K562 (cell line): ENCODE data around the gene KHDC1. TPM values are rescaled to one million over a fixed set of nuclear protein-coding genes. Genes with fewer than 3 reads are reported as not detected.

Source experiments
- ATAC-seq: fragments of 200-7000 bp; cut with Tn5 transposase; 3 replicates; pipeline ENCODE4 v1.9.1; 2020; ENCODE audit warnings: moderate library complexity
- BruUV-seq: library from RNA; stranded (reverse); fragments of 400-500 nt; replicated peaks from 2 replicates; lab custom pipeline; 2021; lab: Mats Ljungman, UMichigan
- CTCF ChIA-PET: fragments of 300-600 bp; formaldehyde crosslinking; extraction: SDS; loops from one replicate; lab custom pipeline; 2021; ENCODE audit warnings: low intra/inter-chr PET ratio; lab: Yijun Ruan, JAX
- POLR2A ChIA-PET: fragments of 300-600, 350-650 bp; sonication (Branson Sonifier 250); formaldehyde crosslinking; extraction: SDS; loops from one replicate; lab custom pipeline; 2021; ENCODE audit warnings: antibody characterized with exemption, inconsistent platforms; lab: Yijun Ruan, JAX
- DNase-seq, 4 experiments: peaks; one replicate each; pipeline versions ENCODE4 v3.0.0 to v3.0.0-alpha.2; 2011 to 2018; ENCODE audit warnings: low spot score in 3 of 4, mixed read lengths in 3 of 4; ENCODE audit errors: extremely low read depth in 1 of 4
- FAIRE-seq: peaks from 2 replicates; lab custom pipeline; 2011; peaks lifted over from hg19 to GRCh38; lab: Jason Lieb, UNC
- H2AFZ ChIP-seq: 2 replicates; pipeline ENCODE4 v1.6.0; 2011; ENCODE audit warnings: low read depth, low read length, control low read depth, inconsistent platforms
- H3K27ac ChIP-seq: fragments of 200-600 bp; 3 replicates; pipeline ENCODE4 v1.8.0; 2011; ENCODE audit warnings: low read depth, mild to moderate bottlenecking, control low read depth, inconsistent platforms, low read length, moderate library complexity, mixed read lengths; ENCODE audit errors: extremely low read depth
- H3K27me3 ChIP-seq, 2 experiments: fragments of 300-600 bp in 1 of 2; 2 replicates in 1 of 2; 3 replicates in 1 of 2; pipeline versions ENCODE4 v1.6.0 to v1.8.0; 2011; ENCODE audit warnings: inconsistent platforms in 2 of 2, low read length in 2 of 2, mild to moderate bottlenecking in 1 of 2, mixed read lengths in 1 of 2, moderate library complexity in 1 of 2; ENCODE audit not compliant: control insufficient read depth in 2 of 2, insufficient read depth in 2 of 2
- H3K36me3 ChIP-seq: fragments of 300-600 bp; 3 replicates; pipeline ENCODE4 v1.8.0; 2011; ENCODE audit warnings: mild to moderate bottlenecking, low read length, inconsistent platforms; ENCODE audit not compliant: control insufficient read depth, insufficient read depth
- H3K4me1 ChIP-seq, 2 experiments: fragments of 200-600 bp in 1 of 2; replicated peaks in 1 of 2; 2 replicates in 1 of 2; 3 replicates in 1 of 2; pipeline versions ENCODE4 v1.5.1 to v1.8.0; 2011; ENCODE audit warnings: inconsistent platforms in 2 of 2, low read length in 2 of 2, mild to moderate bottlenecking in 1 of 2, mixed read lengths in 1 of 2, moderate library complexity in 1 of 2; ENCODE audit not compliant: control insufficient read depth in 2 of 2, insufficient read depth in 2 of 2
- H3K4me2 ChIP-seq: 2 replicates; pipeline ENCODE4 v1.6.1; 2011; ENCODE audit warnings: low read length, control low read depth, inconsistent platforms, mixed read lengths; ENCODE audit not compliant: insufficient read depth
- H3K4me3 ChIP-seq: fragments of 200-600 bp; sonication (generic), shearing (Covaris generic); 2 replicates; pipeline ENCODE4 v1.5.1; 2016; ENCODE audit warnings: control low read depth, inconsistent platforms
- H3K79me2 ChIP-seq: fragments of 200-600 bp; 3 replicates; pipeline ENCODE4 v1.8.0; 2011; ENCODE audit warnings: low read length, inconsistent platforms; ENCODE audit not compliant: control insufficient read depth, insufficient read depth
- H3K9ac ChIP-seq, 2 experiments: 2 replicates each; pipeline versions ENCODE4 v1.6.0 to v1.6.1; 2011; ENCODE audit warnings: low read depth in 2 of 2, low read length in 2 of 2, control low read depth in 1 of 2, inconsistent platforms in 1 of 2, mild to moderate bottlenecking in 1 of 2, mixed read lengths in 1 of 2; ENCODE audit not compliant: insufficient read depth in 1 of 2
- H3K9me1 ChIP-seq: one replicate; pipeline ENCODE4 v1.6.0; 2011; ENCODE audit warnings: inconsistent platforms, mild to moderate bottlenecking, low read length, moderate library complexity; ENCODE audit not compliant: control insufficient read depth, insufficient read depth
- H3K9me3 ChIP-seq: replicated peaks from 2 replicates; pipeline ENCODE4 v1.5.1; 2011; ENCODE audit warnings: low read depth, low read length, inconsistent platforms; ENCODE audit not compliant: control insufficient read depth, insufficient read depth
- H4K20me1 ChIP-seq: replicated peaks from 2 replicates; pipeline ENCODE4 v1.6.1; 2011; ENCODE audit warnings: low read length, inconsistent platforms, mixed read lengths; ENCODE audit not compliant: control insufficient read depth, insufficient read depth
- HMG20B ChIP-seq: fragments of 250-450 bp; sonication (Bioruptor Pico); IDR thresholded peaks from 2 replicates; pipeline ENCODE4 v1.5.0; 2021; ENCODE audit warnings: mild to moderate bottlenecking
- SIN3B ChIP-seq: fragments of 450-650 bp; IDR thresholded peaks from 2 replicates; pipeline ENCODE4 v1.6.1; 2017; ENCODE audit warnings: low read depth, mild to moderate bottlenecking, moderate library complexity
- STAG1 ChIP-seq: sonication (generic); formaldehyde crosslinking; IDR thresholded peaks from 2 replicates; pipeline ENCODE4 v1.5.0; 2020; ENCODE audit warnings: missing genetic modification reagents, borderline replicate concordance
- TSC22D4 ChIP-seq: fragments of 450-650 bp; IDR thresholded peaks from 2 replicates; pipeline ENCODE4 v1.6.1; 2016; ENCODE audit warnings: missing genetic modification characterization, missing biosample characterization, control low read depth
- ZNF507 ChIP-seq: conservative IDR thresholded peaks from 2 replicates; pipeline ENCODE4 v1.6.1; 2017; ENCODE audit warnings: missing genetic modification characterization, missing compliant biosample characterization
- whole genome bisulfite sequencing: fragments of 100-300 bp; shearing (Covaris generic); methylation state at CpG from one replicate; pipeline ENCODE4 v1.1.6; 2016; ENCODE audit warnings: low coverage, mixed read lengths; ENCODE audit not compliant: insufficient coverage; ENCODE audit errors: missing lambda C conversion rate; 5-methylcytosine and 5-hydroxymethylcytosine counted together
- in situ Hi-C: fragments of 300-500 bp; cut with MboI; formaldehyde crosslinking; loops from 4 replicates; pipeline ENCODE4 v1.15.0; 2018; ENCODE audit warnings: inconsistent platforms, mixed read lengths
- intact Hi-C: fragments of 100-400 bp; cut with micrococcal nuclease; formaldehyde crosslinking; loops from 2 replicates; pipeline ENCODE4 v1.14.2; 2022
- polyA plus RNA-seq, 8 experiments: library from polyadenylated mRNA; depleted of rRNA in 4 of 8; stranded (reverse) in 5 of 8; unstranded in 3 of 8; fragments of >200 nt; fragmentation: Nextera tagmentation in 2 of 8; fragmentation: Illumina TruSeq in 1 of 8; extraction: Ambion mirVana in 2 of 8; extraction: Trizol in 1 of 8; gene quantifications; 2 replicates each; pipeline versions ENCODE4 v1.2.1 to v1.2.3, GENCODE V29; 2011 to 2014; ENCODE audit warnings: inconsistent platforms in 1 of 8, missing spikeins in 1 of 8
- total RNA-seq, 7 experiments: library from RNA; depleted of rRNA in 6 of 7; stranded (reverse); fragments of >200 nt in 6 of 7; fragmentation: Illumina TruSeq in 2 of 7; extraction: Trizol in 2 of 7; gene quantifications; 2 replicates each; pipeline versions ENCODE4 v1.2.1 to v1.2.3, GENCODE V29; 2011 to 2021; ENCODE audit warnings: low replicate concordance in 1 of 7
- TF ChIP-seq, protein P1 (sequence below), 2 experiments: fragments of 450-650 bp in 1 of 2; sonication (generic) in 1 of 2; formaldehyde crosslinking in 1 of 2; IDR thresholded peaks in 1 of 2; conservative IDR thresholded peaks in 1 of 2; 2 replicates each; pipeline versions ENCODE4 v1.6.1 to v1.8.1; 2016 to 2023; ENCODE audit warnings: mild to moderate bottlenecking in 2 of 2, moderate library complexity in 2 of 2, inconsistent platforms in 1 of 2, missing genetic modification reagents in 1 of 2
- TF ChIP-seq, protein P2 (sequence below): fragments of 250-450 bp; sonication (Bioruptor Pico); IDR thresholded peaks from 2 replicates; pipeline ENCODE4 v1.8.0; 2022; ENCODE audit warnings: moderate library complexity, mild to moderate bottlenecking, inconsistent platforms
- TF ChIP-seq, protein P3 (sequence below): fragments of 450-650 bp; IDR thresholded peaks from 2 replicates; pipeline ENCODE4 v1.7.1; 2018; ENCODE audit warnings: mild to moderate bottlenecking, low read depth; ENCODE audit not compliant: partially characterized antibody

Gene KHDC1
- total and polyA plus RNA-seq, 9 of the 15 experiments (the other 6 are each of a cell fraction or from before 2014, with no cell fraction given): 2.5 to 19.5 (median 8.0) TPM

DNA sequence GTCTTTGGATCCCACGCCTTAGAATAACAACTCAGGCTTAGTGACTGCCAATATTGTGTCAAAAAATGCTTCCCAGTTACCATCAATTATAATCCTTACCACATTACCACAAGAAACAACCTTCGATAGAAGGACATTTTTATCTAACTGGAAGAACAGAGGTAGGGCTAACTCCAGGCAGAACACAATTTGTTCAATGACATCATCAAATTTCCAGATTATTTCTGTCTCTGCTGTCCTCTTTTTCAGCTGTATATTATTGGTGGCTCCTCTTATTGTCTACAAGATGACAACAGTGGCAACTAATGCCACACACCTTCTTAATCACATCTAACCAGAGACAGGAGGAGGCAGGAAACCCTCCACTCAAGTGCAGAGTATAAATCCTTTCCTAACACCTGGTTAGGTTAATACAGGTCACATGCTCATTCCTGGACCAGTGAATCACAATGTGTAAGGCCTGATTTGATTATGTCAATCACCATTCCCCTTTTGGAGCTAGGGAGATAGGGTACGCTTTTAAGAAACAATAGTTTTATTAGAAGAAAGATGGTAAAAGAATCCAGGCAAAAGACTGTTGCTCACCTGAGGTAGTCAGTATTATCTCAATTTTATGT, 55.7 kb downstream of the KHDC1 start:
- WGBS: 12% methylated on average over 3 of the region's 3 CpGs
- Histone ChIP-seq H3K9me1 (no peaks in the 10 kb centered on the region), H3K79me2 (no peaks in the 10 kb centered on the region), H3K4me1 (no peaks in the 10 kb centered on the region; a peak in 1 of 5 replicates), H3K27ac (no peak overlapping the region), H4K20me1 (no peaks in the 10 kb centered on the region), H3K4me2 (no peak overlapping the region), H3K9ac (no peak overlapping the region), H3K4me3 (no peak overlapping the region), H3K9me3 (no peaks in the 10 kb centered on the region), H2AFZ (no peak overlapping the region), H3K27me3 (peaks cover 6 to 7% of the 10 kb centered on the region in 2 experiments; a peak in 1 of 5 replicates), H3K36me3 (no peaks in the 10 kb centered on the region)
- intact Hi-C loops: no loop called here
- TF ChIP-seq, protein P1, sequence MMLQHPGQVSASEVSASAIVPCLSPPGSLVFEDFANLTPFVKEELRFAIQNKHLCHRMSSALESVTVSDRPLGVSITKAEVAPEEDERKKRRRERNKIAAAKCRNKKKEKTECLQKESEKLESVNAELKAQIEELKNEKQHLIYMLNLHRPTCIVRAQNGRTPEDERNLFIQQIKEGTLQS (IDR thresholded peaks at IDR 0.05): peak; percentile 31; the same call in 1 of the 2 replicates
- TF ChIP-seq, protein P1 (CRISPR knock-in tag; conservative IDR thresholded peaks at IDR 0.05): no peak
- TF ChIP-seq, protein P2, sequence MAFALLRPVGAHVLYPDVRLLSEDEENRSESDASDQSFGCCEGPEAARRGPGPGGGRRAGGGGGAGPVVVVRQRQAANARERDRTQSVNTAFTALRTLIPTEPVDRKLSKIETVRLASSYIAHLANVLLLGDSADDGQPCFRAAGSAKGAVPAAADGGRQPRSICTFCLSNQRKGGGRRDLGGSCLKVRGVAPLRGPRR: no peak
- no TSS peak for BruUV-seq
- ATAC-seq (no peak), DNase-seq (no peak), FAIRE-seq (no peak)
- CTCF ChIA-PET: no interaction called here
- POLR2A ChIA-PET: no interaction called here
- in situ Hi-C loops: no loop called here

DNA sequence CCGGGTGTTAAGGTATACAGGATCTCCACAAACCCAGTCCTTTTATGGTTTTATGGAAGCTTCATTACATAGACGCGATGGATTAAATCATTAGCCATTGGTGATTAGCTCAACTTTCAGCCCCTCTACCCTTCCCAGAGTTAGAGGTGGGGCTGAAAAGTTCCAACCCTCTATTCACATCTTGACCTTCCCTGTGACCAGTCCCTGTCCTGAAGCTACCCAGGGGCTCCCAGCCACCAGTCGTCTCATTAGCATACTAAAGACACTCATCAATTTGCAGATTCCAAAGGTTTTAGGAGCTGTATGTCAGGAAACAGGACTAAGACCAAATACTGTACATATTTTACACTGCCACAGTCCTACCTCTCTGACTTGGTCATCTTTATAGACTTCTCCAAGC, 58.7 kb downstream of the KHDC1 start:
- Histone ChIP-seq H3K4me2 (no peak overlapping the region), H2AFZ (no peak overlapping the region), H3K27me3 (peaks cover 7 to 11% of the 10 kb centered on the region in 2 experiments; a peak in 2 of 5 replicates), H3K9me1 (no peaks in the 10 kb centered on the region), H3K79me2 (no peaks in the 10 kb centered on the region), H3K27ac (no peak overlapping the region), H3K9me3 (no peaks in the 10 kb centered on the region), H3K36me3 (no peaks in the 10 kb centered on the region), H4K20me1 (no peaks in the 10 kb centered on the region), H3K4me3 (no peak overlapping the region), H3K4me1 (peaks cover 0 to 4% of the 10 kb centered on the region in 2 experiments; a peak in 1 of 5 replicates), H3K9ac (no peak overlapping the region)
- FAIRE-seq: no peak
- in situ Hi-C loops: no loop called here
- 13% methylated on average over 4 of the region's 4 CpGs for WGBS
- intact Hi-C loops: no loop called here
- CTCF ChIA-PET: no interaction called here
- no peak for ATAC-seq
- no peak for DNase-seq
- POLR2A ChIA-PET: no interaction called here
- BruUV-seq: no TSS peak
- TF ChIP-seq TSC22D4 (tag) (no peak), HMG20B (no peak), ZNF507 (tag) (no peak), STAG1 (no peak), SIN3B (no peak)
- TF ChIP-seq, protein P3, sequence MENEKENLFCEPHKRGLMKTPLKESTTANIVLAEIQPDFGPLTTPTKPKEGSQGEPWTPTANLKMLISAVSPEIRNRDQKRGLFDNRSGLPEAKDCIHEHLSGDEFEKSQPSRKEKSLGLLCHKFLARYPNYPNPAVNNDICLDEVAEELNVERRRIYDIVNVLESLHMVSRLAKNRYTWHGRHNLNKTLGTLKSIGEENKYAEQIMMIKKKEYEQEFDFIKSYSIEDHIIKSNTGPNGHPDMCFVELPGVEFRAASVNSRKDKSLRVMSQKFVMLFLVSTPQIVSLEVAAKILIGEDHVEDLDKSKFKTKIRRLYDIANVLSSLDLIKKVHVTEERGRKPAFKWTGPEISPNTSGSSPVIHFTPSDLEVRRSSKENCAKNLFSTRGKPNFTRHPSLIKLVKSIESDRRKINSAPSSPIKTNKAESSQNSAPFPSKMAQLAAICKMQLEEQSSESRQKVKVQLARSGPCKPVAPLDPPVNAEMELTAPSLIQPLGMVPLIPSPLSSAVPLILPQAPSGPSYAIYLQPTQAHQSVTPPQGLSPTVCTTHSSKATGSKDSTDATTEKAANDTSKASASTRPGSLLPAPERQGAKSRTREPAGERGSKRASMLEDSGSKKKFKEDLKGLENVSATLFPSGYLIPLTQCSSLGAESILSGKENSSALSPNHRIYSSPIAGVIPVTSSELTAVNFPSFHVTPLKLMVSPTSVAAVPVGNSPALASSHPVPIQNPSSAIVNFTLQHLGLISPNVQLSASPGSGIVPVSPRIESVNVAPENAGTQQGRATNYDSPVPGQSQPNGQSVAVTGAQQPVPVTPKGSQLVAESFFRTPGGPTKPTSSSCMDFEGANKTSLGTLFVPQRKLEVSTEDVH: no peak
